Kidney (tissue), 14 donors: ENCODE data around the gene PSMC3. TPM values are rescaled to one million over a fixed set of nuclear protein-coding genes. Genes with fewer than 3 reads are reported as not detected.

Experiments used
- DNase-seq, 5 donors: peaks; one replicate each; pipeline ENCODE4 v3.0.0-alpha.2; 2013 to 2020
- FAIRE-seq: peaks from 2 replicates; lab custom pipeline; 2012; peaks lifted over from hg19 to GRCh38; lab: Jason Lieb, UNC
- H3K27ac ChIP-seq, 2 donors: one replicate each; pipeline ENCODE4 v1.7.0; 2013; ENCODE audit warnings: low read depth in 2 of 2, low read length in 2 of 2, inconsistent platforms in 1 of 2
- H3K27me3 ChIP-seq: one replicate; pipeline ENCODE4 v1.7.1; 2013; ENCODE audit warnings: low read length, inconsistent platforms; ENCODE audit not compliant: control insufficient read depth, insufficient read depth
- H3K36me3 ChIP-seq, 3 donors: one replicate each; pipeline versions ENCODE4 v1.7.0 to v1.7.1; 2013; ENCODE audit warnings: low read length in 3 of 3, control low read depth in 1 of 3, inconsistent platforms in 1 of 3; ENCODE audit not compliant: insufficient read depth in 3 of 3, control insufficient read depth in 2 of 3
- H3K4me1 ChIP-seq, 3 donors: one replicate each; pipeline versions ENCODE4 v1.7.0 to v1.7.1; 2013; ENCODE audit warnings: low read length in 3 of 3, inconsistent platforms in 1 of 3, low read depth in 1 of 3; ENCODE audit not compliant: control insufficient read depth in 2 of 3, insufficient read depth in 2 of 3
- H3K4me3 ChIP-seq, 3 donors: one replicate each; pipeline versions ENCODE4 v1.7.0 to v1.8.1; 2013; ENCODE audit warnings: low read length in 3 of 3, control low read depth in 1 of 3, inconsistent platforms in 1 of 3
- H3K9ac ChIP-seq, 3 donors: one replicate each; pipeline versions ENCODE4 v1.7.0 to v1.7.1; 2013; ENCODE audit warnings: low read length in 3 of 3, control low read depth in 1 of 3, inconsistent platforms in 1 of 3
- H3K9me3 ChIP-seq, 3 donors: one replicate each; pipeline versions ENCODE4 v1.7.0 to v1.7.1; 2013; ENCODE audit warnings: low read length in 3 of 3, control low read depth in 1 of 3, inconsistent platforms in 1 of 3; ENCODE audit not compliant: control insufficient read depth in 2 of 3, insufficient read depth in 1 of 3
- CTCF ChIP-seq: IDR thresholded peaks from 3 replicates; pipeline ENCODE4 v1.5.1; 2012; ENCODE audit warnings: mild to moderate bottlenecking, moderate library complexity, borderline replicate concordance; ENCODE audit not compliant: insufficient read depth; ENCODE audit errors: extremely low read depth
- intact Hi-C: fragments of 100-400 bp; cut with DNase I; formaldehyde crosslinking; loops from one replicate; pipeline ENCODE4 v1.11.1; 2022
- polyA plus RNA-seq: library from polyadenylated mRNA; stranded (reverse); fragments of 350-450 nt; fragmentation: Illumina TruSeq; extraction: RNeasy Lipid Tissue Mini Kit (QIAGEN cat#74804); gene quantifications from one replicate; pipeline ENCODE4 v1.2.3, GENCODE V29; 2014; ENCODE audit warnings: low read depth, low replicate concordance; ENCODE audit not compliant: insufficient read depth
- total RNA-seq: library from RNA; stranded (reverse); fragmentation: NEBNext Ultra II Directional; extraction: Animal tissue kit (Norgen Biotek cat#: 25700); gene quantifications from one replicate; pipeline ENCODE4 v1.2.1, GENCODE V29; 2021
- donor health status: control.
- donor health status: control.
- donor health status: control.
- donor health status: control.
- donor health status: control.
- donor health status: DM: yes; HTN: yes; CAD: no.
- donor health status: Normal renal cell carcinoma (clear cell type).

PSMC3 gene
- total and polyA plus RNA-seq, 2 donors from 2014 or later: 103 to 171 TPM

DNA sequence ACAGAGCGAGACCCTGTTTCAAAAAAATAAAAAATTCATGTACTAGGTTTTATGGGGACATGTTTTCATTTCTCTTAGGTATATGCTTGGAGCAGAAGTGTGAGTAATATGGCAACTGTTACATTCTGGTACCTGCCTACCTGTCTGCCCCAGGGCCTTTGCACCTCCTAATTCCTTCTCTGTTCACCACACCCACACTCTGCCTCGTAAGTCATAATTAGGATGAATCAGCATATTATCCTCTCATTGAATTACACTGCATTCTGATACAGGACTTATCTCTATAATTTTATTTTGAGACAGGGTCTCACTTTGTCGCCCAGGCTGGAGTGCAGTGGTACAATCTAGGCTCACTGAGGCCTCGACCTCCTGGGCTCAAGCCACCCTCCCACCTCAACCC is 25.8 kb upstream of the PSMC3 start:
- Histone ChIP-seq H3K9ac (no peak overlapping the region), H3K27me3 (no peaks in the 10 kb centered on the region), H3K36me3 (no peaks in the 10 kb centered on the region), H3K4me3 (no peak overlapping the region), H3K9me3 (no peaks in the 10 kb centered on the region), H3K27ac (no peak overlapping the region), H3K4me1 (peaks cover 0 to 2% (median 0%) of the 10 kb centered on the region in 3 donors)
- no peak for DNase-seq
- no peak for TF ChIP-seq CTCF
- intact Hi-C loops: loop anchor here (10.0 kb wide), 1 partner anchor 77 kb away; the partner anchor contains the start of gene SPI1
- FAIRE-seq: no peak

- FAIRE-seq (no peak), DNase-seq (no peak)
- H3K9ac ChIP-seq: no peak overlapping the region
- H3K4me1 ChIP-seq: peaks cover 0 to 2% (median 0%) of the 10 kb centered on the region in 3 donors
- no peak overlapping the region for H3K27ac ChIP-seq
- no peaks in the 10 kb centered on the region for H3K36me3 ChIP-seq
- no peaks in the 10 kb centered on the region for H3K9me3 ChIP-seq
- intact Hi-C loops: loop anchor here (10.0 kb wide), 1 partner anchor 77 kb away; the partner anchor contains the start of gene SPI1
- H3K27me3 ChIP-seq: no peaks in the 10 kb centered on the region
- no peak for TF ChIP-seq CTCF
- H3K4me3 ChIP-seq: no peak overlapping the region
These were observed 25.2 kb upstream of the PSMC3 start for GRCh38 chr11:47451436-47451835.

DNA sequence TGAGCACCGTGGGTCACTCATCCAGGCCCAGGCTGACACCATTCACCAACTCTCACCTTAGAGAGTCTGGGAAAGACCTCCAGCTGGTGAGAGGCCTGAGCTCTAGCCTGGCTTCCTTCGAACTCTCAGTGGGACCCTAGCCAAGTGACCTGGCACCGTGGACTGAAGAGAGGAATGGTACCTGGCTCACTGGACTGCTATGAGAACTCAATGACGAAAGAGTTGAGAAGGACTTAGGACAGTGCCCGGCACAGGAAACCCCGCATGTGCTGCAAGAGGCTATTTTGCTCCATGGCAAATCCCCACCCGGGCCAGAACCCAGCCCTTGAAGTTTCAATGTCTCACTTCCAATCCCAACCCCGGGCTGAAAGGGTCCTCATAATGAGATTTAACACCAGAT is 23.3 kb upstream of the PSMC3 start:
- no peaks in the 10 kb centered on the region for H3K27me3 ChIP-seq
- no peak overlapping the region for H3K27ac ChIP-seq
- H3K4me1 ChIP-seq: peaks cover 0 to 2% (median 0%) of the 10 kb centered on the region in 3 donors
- TF ChIP-seq CTCF: no peak
- DNase-seq: no peak
- FAIRE-seq: no peak
- no peaks in the 10 kb centered on the region for H3K9me3 ChIP-seq
- H3K36me3 ChIP-seq: no peaks in the 10 kb centered on the region
- H3K9ac ChIP-seq: no peak overlapping the region
- H3K4me3 ChIP-seq: no peak overlapping the region
- intact Hi-C loops: no loop called here
